Activated B cell treated with CpG ODN at 0.5 μM for 24 hours (primary cell): ENCODE measurements around the gene ASCC1. TPM values are rescaled to one million over a fixed set of nuclear protein-coding genes. Genes with fewer than 3 reads are reported as not detected.

Experiments
- ATAC-seq: fragments of 200-7000 bp; cut with Tn5 transposase; one replicate; pipeline ENCODE4 v1.10.0; 2021; ENCODE audit warnings: low read depth, mild to moderate bottlenecking, moderate library complexity
- CTCF ChIA-PET: fragments of 350-600 bp; sonication (Branson Sonifier 250); formaldehyde crosslinking; loops from one replicate; lab custom pipeline; 2021; ENCODE audit warnings: antibody characterized with exemption; lab: Charles Lee
- POLR2A ChIA-PET: fragments of 350-600 bp; sonication (Branson Sonifier 250); formaldehyde crosslinking; loops from one replicate; lab custom pipeline; 2021; ENCODE audit warnings: antibody characterized with exemption; lab: Charles Lee
- DNase-seq: peaks from one replicate; pipeline ENCODE4 v3.0.0; 2022
- H3K27ac Mint-ChIP-seq: one replicate; pipeline ENCODE4 v1.8.0; 2020; ENCODE audit warnings: mixed read lengths
- H3K27me3 Mint-ChIP-seq: one replicate; pipeline ENCODE4 v1.8.0; 2021; ENCODE audit warnings: mixed read lengths
- H3K36me3 Mint-ChIP-seq: one replicate; pipeline ENCODE4 v1.8.0; 2021; ENCODE audit warnings: low read depth, mixed read lengths
- H3K4me1 Mint-ChIP-seq: one replicate; pipeline ENCODE4 v1.8.0; 2021; ENCODE audit warnings: mixed read lengths
- H3K4me3 Mint-ChIP-seq: one replicate; pipeline ENCODE4 v1.8.0; 2020; ENCODE audit warnings: mild to moderate bottlenecking, mixed read lengths
- H3K9me3 Mint-ChIP-seq: one replicate; pipeline ENCODE4 v1.8.0; 2020; ENCODE audit warnings: mixed read lengths
- CTCF ChIP-seq: fragments of 200-600 bp; IDR thresholded peaks from one replicate; pipeline ENCODE4 v1.8.0; 2022; ENCODE audit warnings: antibody characterized with exemption, mild to moderate bottlenecking
- intact Hi-C: fragments of 100-400 bp; cut with micrococcal nuclease; formaldehyde crosslinking; loops from one replicate; pipeline ENCODE4 v1.15.1; 2024
- total RNA-seq: library from RNA; stranded (reverse); gene quantifications from 2 replicates; pipeline ENCODE4 v1.2.3, GENCODE V29; 2022

ASCC1 gene
- total RNA-seq, 1 donor from 2014 or later: 42.6 TPM

GRCh38 chr10:72049969-72050781 lies 165.9 kb downstream of the ASCC1 start:
- ChIA-PET CTCF (interaction anchor here (0.9 to 4.2 kb wide), 8 partner anchors 11 to 293 kb away, joined by 3 to 59 read pairs (median 24); no protein-coding TSS in a partner anchor), POLR2A (interaction anchor here (0.6 to 2.6 kb wide), 5 partner anchors 9 to 285 kb away, joined by 3 to 16 read pairs (median 7); partner anchors contain the start of genes ANAPC16 and ASCC1)
- no peak overlapping the region for H3K4me3 Mint-ChIP-seq
- H3K4me1 Mint-ChIP-seq: peaks cover 25% of the 10 kb centered on the region
- TF ChIP-seq CTCF: no peak
- no peaks in the 10 kb centered on the region for H3K27me3 Mint-ChIP-seq
- ATAC-seq (no peak), DNase-seq (no peak)
- no peaks in the 10 kb centered on the region for H3K36me3 Mint-ChIP-seq
- H3K9me3 Mint-ChIP-seq: peaks cover 2% of the 10 kb centered on the region
- no peak overlapping the region for H3K27ac Mint-ChIP-seq
- intact Hi-C loops: loop anchor here (2.0 to 5.0 kb wide), 2 partner anchors 93 to 213 kb away; no protein-coding TSS in a partner anchor

GRCh38 chr10:72049472-72049871 lies 166.6 kb downstream of the ASCC1 start:
- peaks cover 19% of the 10 kb centered on the region for H3K4me1 Mint-ChIP-seq
- no peaks in the 10 kb centered on the region for H3K27me3 Mint-ChIP-seq
- no peak overlapping the region for H3K27ac Mint-ChIP-seq
- no peak for TF ChIP-seq CTCF
- peaks cover 2% of the 10 kb centered on the region for H3K9me3 Mint-ChIP-seq
- H3K4me3 Mint-ChIP-seq: no peak overlapping the region
- ChIA-PET POLR2A (interaction anchor here (0.6 to 2.6 kb wide), 8 partner anchors 10 to 301 kb away, joined by 3 to 16 read pairs (median 6); partner anchors contain the start of genes ANAPC16 and ASCC1), CTCF (interaction anchor here (1.1 to 4.2 kb wide), 15 partner anchors 12 to 789 kb away, joined by 3 to 59 read pairs (median 12); partner anchors contain the start of gene SPOCK2)
- H3K36me3 Mint-ChIP-seq: no peaks in the 10 kb centered on the region
- DNase-seq: no peak
- intact Hi-C loops: loop anchor here (2.0 to 5.0 kb wide), 2 partner anchors 92 to 213 kb away; no protein-coding TSS in a partner anchor
- ATAC-seq: no peak

- Mint-ChIP-seq H3K4me1 (peaks cover 19% of the 10 kb centered on the region), H3K4me3 (no peak overlapping the region), H3K27me3 (no peaks in the 10 kb centered on the region), H3K36me3 (no peaks in the 10 kb centered on the region), H3K9me3 (peaks cover 2% of the 10 kb centered on the region), H3K27ac (peak overlapping the region; percentile 41)
- ChIA-PET CTCF (interaction anchor here (0.5 to 4.2 kb wide), 45 partner anchors 9 to 790 kb away, joined by 3 to 59 read pairs (median 5); partner anchors contain the start of genes ASCC1, DDIT4 and SPOCK2), POLR2A (interaction anchor here (0.5 to 2.6 kb wide), 16 partner anchors 11 to 449 kb away, joined by 3 to 16 read pairs (median 4); partner anchors contain the start of genes ANAPC16, ASCC1, DDIT4 and SPOCK2)
- TF ChIP-seq CTCF: peak; percentile 40
- intact Hi-C loops: loop anchor here (1.0 to 5.0 kb wide), 7 partner anchors 40 to 292 kb away; partner anchors contain the start of gene SPOCK2
- peak; percentile 74 for DNase-seq
- peak; percentile 99 for ATAC-seq
Measured at GRCh38 chr10:72048450-72049124, 167.5 kb downstream of the ASCC1 start.

Other genes with a start within 250 kb of the ASCC1 start
- 24.2 and 27.8 TPM in 2 replicates for gene SPOCK2, start 127.7 kb downstream of the ASCC1 start, total RNA-seq
- 128 and 137 TPM in 2 replicates for gene ANAPC16, start 264 bp downstream of the ASCC1 start, total RNA-seq
- 175 and 180 TPM in 2 replicates for gene DDIT4, start 57.6 kb upstream of the ASCC1 start, total RNA-seq
- 39.0 and 39.9 TPM in 2 replicates for gene DNAJB12, start 138.6 kb upstream of the ASCC1 start, total RNA-seq